Activated T-helper 1 cell treated with Interleukin-2 at 50 U/mL for 16 hours (primary cell): ENCODE measurements around the gene NUP93.
"Not testable (repeated sequence)": the region's sequence is repeated elsewhere in the genome, so short reads cannot be mapped to it uniquely, and the experiment has no call there.

Experiments
- DNase-seq: peaks from one replicate; pipeline ENCODE4 v3.0.0-alpha.2; 2020; ENCODE audit warnings: low read depth

Gene NUP93

GRCh38 chr16:56870276-56870888 lies 140.5 kb downstream of the NUP93 start:
- DNase-seq, result no peak

- no peak for DNase-seq
Measured at GRCh38 chr16:56871172-56871593, 141.3 kb downstream of the NUP93 start.

- DNase-seq, result no peak
Measured at GRCh38 chr16:56872863-56873391, 143.0 kb downstream of the NUP93 start.

- DNase-seq, result no peak
Measured at GRCh38 chr16:56874800-56875199, 144.9 kb downstream of the NUP93 start.

GRCh38 chr16:56876048-56876447 lies 146.1 kb downstream of the NUP93 start:
- no peak for DNase-seq

- no peak for DNase-seq
Measured at GRCh38 chr16:56877486-56878182, 147.7 kb downstream of the NUP93 start.

- DNase-seq, result no peak
Measured at GRCh38 chr16:56878282-56878854, 148.4 kb downstream of the NUP93 start.

- DNase-seq, result no peak
Measured at GRCh38 chr16:56879276-56879675, 149.3 kb downstream of the NUP93 start.

GRCh38 chr16:56880176-56880575 lies 150.2 kb downstream of the NUP93 start:
- no peak for DNase-seq

GRCh38 chr16:56880685-56881084 lies 150.8 kb downstream of the NUP93 start:
- DNase-seq, result no peak

- DNase-seq, result no peak
Measured at GRCh38 chr16:56882077-56882800, 152.3 kb downstream of the NUP93 start.

- no peak for DNase-seq
Measured at GRCh38 chr16:56883586-56883985, 153.7 kb downstream of the NUP93 start.

- DNase-seq, result no peak
Measured at GRCh38 chr16:56884026-56884582, 154.2 kb downstream of the NUP93 start.

GRCh38 chr16:56884929-56885328 lies 155.0 kb downstream of the NUP93 start:
- not testable (repeated sequence) for DNase-seq

- no peak for DNase-seq
Measured at GRCh38 chr16:56885446-56886162, 155.7 kb downstream of the NUP93 start.

- DNase-seq, result no peak
Measured at GRCh38 chr16:56886296-56886695, 156.4 kb downstream of the NUP93 start.

GRCh38 chr16:56886826-56887225 lies 156.9 kb downstream of the NUP93 start:
- DNase-seq, result no peak

- no peak for DNase-seq
Measured at GRCh38 chr16:56888806-56889205, 158.9 kb downstream of the NUP93 start.

- DNase-seq, result no peak
Measured at GRCh38 chr16:56889206-56889605, 159.3 kb downstream of the NUP93 start.

- no peak for DNase-seq
Measured at GRCh38 chr16:56891685-56892084, 161.8 kb downstream of the NUP93 start.

- DNase-seq, result no peak
Measured at GRCh38 chr16:56892705-56893104, 162.8 kb downstream of the NUP93 start.
